GM12878 (cell line): ENCODE data around the gene IL22RA2. TPM values are rescaled to one million over a fixed set of nuclear protein-coding genes. Genes with fewer than 3 reads are reported as not detected.

Source experiments
- ASH2L ChIP-seq: fragments of 300-600, 200-600 bp; sonication (generic); IDR thresholded peaks from 2 replicates; pipeline ENCODE4 v1.6.1; 2017; ENCODE audit warnings: low read depth, mild to moderate bottlenecking, borderline replicate concordance
- CEBPZ ChIP-seq: fragments of 150-350 bp; IDR thresholded peaks from 2 replicates; pipeline ENCODE4 v1.6.1; 2016; ENCODE audit warnings: low read depth, low read length
- IKZF2 ChIP-seq, 2 experiments: fragments of 450-650 bp; IDR thresholded peaks; 2 replicates each; pipeline ENCODE4 v1.6.1; 2017; ENCODE audit warnings: mild to moderate bottlenecking in 2 of 2, moderate library complexity in 2 of 2
- MYC ChIP-seq: IDR thresholded peaks from 2 replicates; pipeline ENCODE4 v1.6.1; 2011; ENCODE audit warnings: mild to moderate bottlenecking, low read length, moderate library complexity, inconsistent platforms; ENCODE audit not compliant: insufficient read depth, insufficient replicate concordance, insufficient read length, severe bottlenecking
- NFXL1 ChIP-seq: fragments of 450-650 bp; IDR thresholded peaks from 2 replicates; pipeline ENCODE4 v1.6.1; 2017; ENCODE audit warnings: antibody characterized with exemption, mild to moderate bottlenecking, borderline replicate concordance
- NFYA ChIP-seq: IDR thresholded peaks from 2 replicates; pipeline ENCODE4 v1.6.1; 2011; ENCODE audit warnings: low read depth, mild to moderate bottlenecking, low read length, improper control_type of control experiment, borderline replicate concordance
- PML ChIP-seq: IDR thresholded peaks from 2 replicates; pipeline ENCODE4 v1.6.1; 2012; ENCODE audit warnings: low read length, inconsistent platforms
- POLR2AphosphoS5 ChIP-seq: IDR thresholded peaks from 2 replicates; pipeline ENCODE4 v1.6.1; 2011; ENCODE audit warnings: mild to moderate bottlenecking, low read length, inconsistent platforms
- PRDM15 ChIP-seq: fragments of 450-650 bp; formaldehyde crosslinking; IDR thresholded peaks from 2 replicates; pipeline ENCODE4 v1.4.0; 2020; ENCODE audit warnings: mild to moderate bottlenecking, moderate library complexity
- RB1 ChIP-seq: fragments of 450-650 bp; formaldehyde crosslinking; IDR thresholded peaks from 2 replicates; pipeline ENCODE4 v1.6.1; 2017; ENCODE audit warnings: mild to moderate bottlenecking, borderline replicate concordance
- TCF12 ChIP-seq: IDR thresholded peaks from 2 replicates; pipeline ENCODE4 v1.6.1; 2011; ENCODE audit warnings: low read depth, mild to moderate bottlenecking, low read length
- polyA plus RNA-seq, 11 experiments: library from polyadenylated mRNA; depleted of rRNA in 4 of 11; unstranded in 6 of 11; stranded (reverse) in 5 of 11; fragments of >200 nt; fragmentation: Nextera tagmentation in 4 of 11; fragmentation: Illumina TruSeq in 1 of 11; extraction: Ambion mirVana in 4 of 11; extraction: Trizol in 1 of 11; gene quantifications; 1 replicate in 1 of 11; 2 replicates in 10 of 11; pipeline versions ENCODE4 v1.2.1 to v1.2.3, GENCODE V29; 2011 to 2016; ENCODE audit warnings: inconsistent platforms in 2 of 11, missing spikeins in 2 of 11, low read depth in 1 of 11
- total RNA-seq, 4 experiments: library from RNA; depleted of rRNA in 3 of 4; stranded (reverse); fragments of >200 nt in 3 of 4; fragmentation: Illumina TruSeq in 1 of 4; extraction: Trizol in 1 of 4; gene quantifications; 2 replicates each; pipeline versions ENCODE4 v1.2.1 to v1.2.3, GENCODE V29; 2013 to 2021
- TF ChIP-seq, protein P1 (sequence below): fragments of 450-650 bp; IDR thresholded peaks from 2 replicates; pipeline ENCODE4 v1.6.1; 2017; ENCODE audit warnings: borderline replicate concordance
- TF ChIP-seq, protein P2 (sequence below): fragments of 450-650 bp; IDR thresholded peaks from 2 replicates; pipeline ENCODE4 v1.6.1; 2014; ENCODE audit warnings: mild to moderate bottlenecking

IL22RA2 gene
- total and polyA plus RNA-seq, 10 of the 15 experiments (the other 5 are each of a cell fraction or from before 2014, with no cell fraction given): 0.05 to 0.22 (median 0.09) TPM; not detected in 3

DNA sequence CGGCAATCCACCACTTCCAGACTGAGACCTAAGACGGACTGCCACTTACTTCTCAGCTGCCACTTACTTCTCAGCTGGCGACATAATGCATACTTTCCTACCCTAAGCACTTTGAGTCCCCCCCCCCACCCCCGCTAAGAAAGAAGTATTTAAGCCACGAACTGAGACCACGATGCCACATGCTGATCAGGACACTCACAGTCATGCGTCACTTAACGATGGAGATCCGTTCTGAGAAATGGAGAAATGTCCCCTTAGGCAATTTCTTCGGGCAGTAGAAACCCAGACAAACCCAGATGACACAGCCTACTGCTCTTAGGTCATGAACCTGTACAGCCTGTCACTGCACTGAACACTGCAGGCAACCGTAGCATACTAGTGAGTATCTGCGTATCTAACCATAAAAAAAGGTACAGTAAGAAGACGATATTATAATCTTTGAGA is 45.1 kb upstream of the IL22RA2 start (continued):
- TF ChIP-seq CEBPZ: no peak
- no peak for TF ChIP-seq MYC
- peak in 1 of 2 experiments; percentile 33; a peak in 1 of 4 replicates for TF ChIP-seq IKZF2 (IDR thresholded peaks at IDR 0.05)
- peak; percentile 21; the same call in 1 of the 2 replicates for TF ChIP-seq TCF12
- TF ChIP-seq, protein P1, sequence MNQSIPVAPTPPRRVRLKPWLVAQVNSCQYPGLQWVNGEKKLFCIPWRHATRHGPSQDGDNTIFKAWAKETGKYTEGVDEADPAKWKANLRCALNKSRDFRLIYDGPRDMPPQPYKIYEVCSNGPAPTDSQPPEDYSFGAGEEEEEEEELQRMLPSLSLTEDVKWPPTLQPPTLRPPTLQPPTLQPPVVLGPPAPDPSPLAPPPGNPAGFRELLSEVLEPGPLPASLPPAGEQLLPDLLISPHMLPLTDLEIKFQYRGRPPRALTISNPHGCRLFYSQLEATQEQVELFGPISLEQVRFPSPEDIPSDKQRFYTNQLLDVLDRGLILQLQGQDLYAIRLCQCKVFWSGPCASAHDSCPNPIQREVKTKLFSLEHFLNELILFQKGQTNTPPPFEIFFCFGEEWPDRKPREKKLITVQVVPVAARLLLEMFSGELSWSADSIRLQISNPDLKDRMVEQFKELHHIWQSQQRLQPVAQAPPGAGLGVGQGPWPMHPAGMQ: no peak
- peak; percentile 71; the same call in 1 of the 2 replicates for TF ChIP-seq PML
- TF ChIP-seq POLR2AphosphoS5: peak; percentile 86
- TF ChIP-seq RB1: no peak
- TF ChIP-seq NFYA: no peak
- no peak for TF ChIP-seq ASH2L
- TF ChIP-seq NFXL1: no peak
- TF ChIP-seq, protein P2, sequence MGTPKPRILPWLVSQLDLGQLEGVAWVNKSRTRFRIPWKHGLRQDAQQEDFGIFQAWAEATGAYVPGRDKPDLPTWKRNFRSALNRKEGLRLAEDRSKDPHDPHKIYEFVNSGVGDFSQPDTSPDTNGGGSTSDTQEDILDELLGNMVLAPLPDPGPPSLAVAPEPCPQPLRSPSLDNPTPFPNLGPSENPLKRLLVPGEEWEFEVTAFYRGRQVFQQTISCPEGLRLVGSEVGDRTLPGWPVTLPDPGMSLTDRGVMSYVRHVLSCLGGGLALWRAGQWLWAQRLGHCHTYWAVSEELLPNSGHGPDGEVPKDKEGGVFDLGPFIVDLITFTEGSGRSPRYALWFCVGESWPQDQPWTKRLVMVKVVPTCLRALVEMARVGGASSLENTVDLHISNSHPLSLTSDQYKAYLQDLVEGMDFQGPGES: 0 out of 2 replicates have a peak, but pooled peaks have one; percentile 21
- no peak for TF ChIP-seq PRDM15
